IMR-90 (cell line): ENCODE data around the gene PDXDC1. TPM values are rescaled to one million over a fixed set of nuclear protein-coding genes. Genes with fewer than 3 reads are reported as not detected.
"Not testable (repeated sequence)": the region's sequence is repeated elsewhere in the genome, so short reads cannot be mapped to it uniquely, and the experiment has no call there.

Source experiments
- ATAC-seq: fragments of 200-7000 bp; cut with Tn5 transposase; 2 replicates; pipeline ENCODE4 v1.9.1; 2020; ENCODE audit warnings: low read depth, mild to moderate bottlenecking, moderate library complexity
- BruUV-seq: library from RNA; stranded (reverse); fragments of 400-500 nt; replicated peaks from 2 replicates; lab custom pipeline; 2021; lab: Mats Ljungman, UMichigan
- CTCF ChIA-PET: fragments of 300-600 bp; formaldehyde crosslinking; extraction: SDS; loops from one replicate; lab custom pipeline; 2021; ENCODE audit warnings: antibody characterized with exemption; lab: Yijun Ruan, JAX
- POLR2A ChIA-PET: fragments of 300-600 bp; sonication (Branson Sonifier 250); formaldehyde crosslinking; loops from one replicate; lab custom pipeline; 2022; ENCODE audit warnings: antibody characterized with exemption; ENCODE audit not compliant: unreplicated experiment; lab: Charles Lee
- DNase-seq: peaks from one replicate; pipeline ENCODE4 v3.0.0; 2013
- H2AFZ ChIP-seq: replicated peaks from 2 replicates; pipeline ENCODE3; 2013; ENCODE audit warnings: low read length, mild to moderate bottlenecking; ENCODE audit not compliant: poor library complexity
- H2AK5ac ChIP-seq: 2 replicates; pipeline ENCODE4 v1.6.1; 2013; ENCODE audit warnings: low read depth, low read length, inconsistent platforms
- H2AK9ac ChIP-seq: replicated peaks from 2 replicates; pipeline ENCODE3; 2013; ENCODE audit warnings: mild to moderate bottlenecking, low read depth, low read length, moderate library complexity; ENCODE audit not compliant: poor library complexity
- H2BK120ac ChIP-seq: 2 replicates; pipeline ENCODE4 v1.6.1; 2013; ENCODE audit warnings: low read depth, low read length, inconsistent platforms
- H2BK15ac ChIP-seq: 3 replicates; pipeline ENCODE4 v1.6.1; 2013; ENCODE audit warnings: low read depth, low read length, inconsistent platforms
- H2BK20ac ChIP-seq: 2 replicates; pipeline ENCODE4 v1.6.1; 2013; ENCODE audit warnings: low read depth, mild to moderate bottlenecking, inconsistent platforms, low read length, moderate library complexity
- H2BK5ac ChIP-seq: 2 replicates; pipeline ENCODE4 v1.6.1; 2013; ENCODE audit warnings: mild to moderate bottlenecking, low read depth, low read length, inconsistent platforms; ENCODE audit not compliant: poor library complexity, severe bottlenecking
- H3K14ac ChIP-seq: replicated peaks from 2 replicates; pipeline ENCODE4 v1.6.1; 2013; ENCODE audit warnings: low read depth, low read length, inconsistent platforms
- H3K18ac ChIP-seq: 2 replicates; pipeline ENCODE4 v1.6.1; 2013; ENCODE audit warnings: low read depth, low read length, control low read depth
- H3K23ac ChIP-seq: 2 replicates; pipeline ENCODE4 v1.6.1; 2013; ENCODE audit warnings: low read depth, low read length, inconsistent platforms
- H3K27ac ChIP-seq: 2 replicates; pipeline ENCODE4 v1.5.1; 2013; ENCODE audit warnings: mild to moderate bottlenecking, control low read depth, low read length; ENCODE audit not compliant: insufficient read depth
- H3K27me3 ChIP-seq: 2 replicates; pipeline ENCODE4 v1.6.1; 2013; ENCODE audit warnings: low read length; ENCODE audit not compliant: control insufficient read depth, insufficient read depth
- H3K36me3 ChIP-seq: 2 replicates; pipeline ENCODE4 v1.6.1; 2013; ENCODE audit warnings: low read length, mixed read lengths; ENCODE audit not compliant: control insufficient read depth, insufficient read depth
- H3K4ac ChIP-seq: 2 replicates; pipeline ENCODE4 v1.6.1; 2013; ENCODE audit warnings: low read depth, low read length, inconsistent platforms
- H3K4me1 ChIP-seq: 2 replicates; pipeline ENCODE4 v1.6.1; 2013; ENCODE audit warnings: low read length, mixed read lengths; ENCODE audit not compliant: control insufficient read depth, insufficient read depth
- H3K4me2 ChIP-seq: 2 replicates; pipeline ENCODE4 v1.6.1; 2013; ENCODE audit warnings: low read depth, mild to moderate bottlenecking, control low read depth, low read length, moderate library complexity
- H3K4me3 ChIP-seq: 2 replicates; pipeline ENCODE4 v1.5.1; 2013; ENCODE audit warnings: low read depth, mild to moderate bottlenecking, control low read depth, low read length, moderate library complexity; ENCODE audit not compliant: insufficient read depth
- H3K56ac ChIP-seq: 2 replicates; pipeline ENCODE4 v1.6.1; 2013; ENCODE audit warnings: low read length, inconsistent platforms; ENCODE audit not compliant: insufficient read depth; ENCODE audit errors: extremely low read depth
- H3K79me1 ChIP-seq, 2 experiments: 2 replicates each; pipeline ENCODE4 v1.6.1; 2013; ENCODE audit warnings: low read length in 2 of 2, inconsistent platforms in 1 of 2, low read depth in 1 of 2
- H3K9ac ChIP-seq: 2 replicates; pipeline ENCODE4 v1.6.1; 2013; ENCODE audit warnings: low read depth, low read length, control low read depth
- H3K9me1 ChIP-seq: 2 replicates; pipeline ENCODE4 v1.6.1; 2013; ENCODE audit warnings: low read length, inconsistent platforms; ENCODE audit not compliant: insufficient read depth
- H3K9me3 ChIP-seq: 2 replicates; pipeline ENCODE4 v1.6.1; 2013; ENCODE audit warnings: low read length; ENCODE audit not compliant: control insufficient read depth, insufficient read depth
- H4K20me1 ChIP-seq: 2 replicates; pipeline ENCODE4 v1.6.1; 2013; ENCODE audit warnings: low read length, inconsistent platforms; ENCODE audit not compliant: insufficient read depth
- H4K5ac ChIP-seq: 2 replicates; pipeline ENCODE4 v1.6.1; 2013; ENCODE audit warnings: mild to moderate bottlenecking, low read depth, low read length, control low read depth
- H4K8ac ChIP-seq, 2 experiments: 2 replicates each; pipeline ENCODE4 v1.6.1; 2013; ENCODE audit warnings: low read depth in 2 of 2, low read length in 2 of 2, control low read depth in 1 of 2, inconsistent platforms in 1 of 2
- H4K91ac ChIP-seq: 2 replicates; pipeline ENCODE4 v1.6.1; 2013; ENCODE audit warnings: low read depth, low read length, inconsistent platforms; ENCODE audit not compliant: insufficient read depth
- WGBS, 2 experiments: methylation state at CpG; one replicate each; pipeline versions ENCODE4 v1.1.5 to v1.1.7; 2013; ENCODE audit warnings: missing lambda C conversion rate in 2 of 2; ENCODE audit not compliant: insufficient read length in 1 of 2; ENCODE audit errors: extremely low coverage in 2 of 2; 5-methylcytosine and 5-hydroxymethylcytosine counted together
- dilution Hi-C: fragments of 300-500 bp; cut with HindIII; formaldehyde crosslinking; loops from one replicate; pipeline ENCODE4 v1.14.3; 2018; ENCODE audit warnings: low sequenced_read_pairs; ENCODE audit not compliant: unreplicated experiment
- in situ Hi-C: fragments of 300-500 bp; cut with MboI; formaldehyde crosslinking; loops from 3 replicates; pipeline ENCODE4 v1.14.3; 2019; ENCODE audit warnings: low sequenced_read_pairs, inconsistent platforms, mixed read lengths
- intact Hi-C: fragments of 100-400 bp; cut with micrococcal nuclease; formaldehyde crosslinking; loops from 2 replicates; pipeline ENCODE4 v1.10.0; 2022
- polyA plus RNA-seq, 3 experiments: library from polyadenylated mRNA; depleted of rRNA; stranded (reverse); fragments of >200 nt; gene quantifications; 2 replicates each; pipeline ENCODE4 v1.2.3, GENCODE V29; 2012; ENCODE audit warnings: low replicate concordance in 1 of 3
- total RNA-seq: library from RNA; depleted of rRNA; stranded (reverse); fragments of >200 nt; gene quantifications from 2 replicates; pipeline ENCODE4 v1.2.3, GENCODE V29; 2012

The PDXDC1 gene
- total and polyA plus RNA-seq, 2 of the 4 experiments (the other 2 are of a cell fraction), result 68.7 to 117 TPM

GRCh38 chr16:14975418-14976194 is 780 bp downstream of the PDXDC1 start:
- Histone ChIP-seq H3K4me3 (peak overlapping the region; percentile 97), H3K79me1 (peaks cover 9 to 42% of the 10 kb centered on the region in 2 experiments; a peak in 3 of 4 replicates), H2BK5ac (peak overlapping the region; percentile 95), H4K5ac (peak overlapping the region; percentile 64; the same call in 1 of the 2 replicates), H2AK5ac (peak overlapping the region; percentile 89), H2AK9ac (peak overlapping the region; percentile 82), H4K91ac (peak overlapping the region; percentile 88; the same call in 1 of the 2 replicates), H3K9ac (peak overlapping the region; percentile 94), H3K4me2 (peak overlapping the region; percentile 100), H2AFZ (peak overlapping the region; percentile 87), H3K56ac (peak overlapping the region; percentile 48), H4K20me1 (peaks cover 47% of the 10 kb centered on the region), H4K8ac (peak overlapping the region; percentile 84 to 85; a peak in 2 of 4 replicates), H3K27ac (peak overlapping the region; percentile 95), H3K14ac (peak overlapping the region; percentile 95), H3K23ac (peak overlapping the region; percentile 96), H3K4ac (peak overlapping the region; percentile 89)
- in situ Hi-C loops, intact Hi-C loops, H3K9me3 ChIP-seq, H3K9me1 ChIP-seq, H3K36me3 ChIP-seq, DNase-seq, BruUV-seq, dilution Hi-C loops, H2BK120ac ChIP-seq, H2BK20ac ChIP-seq, H3K4me1 ChIP-seq, CTCF ChIA-PET, H2BK15ac ChIP-seq, H3K18ac ChIP-seq, H3K27me3 ChIP-seq: not testable (repeated sequence)
- ATAC-seq, result peak; percentile 15
- 11% methylated on average over 4 of the region's 47 CpGs; no CpG with 5 or more reads in 1 of the 2 experiments for WGBS, 2 experiments
- POLR2A ChIA-PET, result interaction anchor here (0.6 kb wide), 1 partner anchor 9 kb away, joined by 6 read pairs; no protein-coding TSS in a partner anchor

- POLR2A ChIA-PET, CTCF ChIA-PET, H3K9me1 ChIP-seq, H3K27ac ChIP-seq, H3K4ac ChIP-seq, H3K9ac ChIP-seq, H2BK5ac ChIP-seq, dilution Hi-C loops, H2AK5ac ChIP-seq, BruUV-seq, H3K23ac ChIP-seq, H3K18ac ChIP-seq, H2AK9ac ChIP-seq, in situ Hi-C loops, intact Hi-C loops, H3K56ac ChIP-seq, DNase-seq, H2BK15ac ChIP-seq, ATAC-seq, H3K27me3 ChIP-seq, H3K36me3 ChIP-seq, H2BK120ac ChIP-seq, H3K4me1 ChIP-seq, H2BK20ac ChIP-seq, H3K9me3 ChIP-seq, H4K91ac ChIP-seq, H2AFZ ChIP-seq, H4K5ac ChIP-seq, H4K8ac ChIP-seq, H3K4me3 ChIP-seq, H3K14ac ChIP-seq, H3K4me2 ChIP-seq: not testable (repeated sequence)
- Histone ChIP-seq H3K79me1 (peaks cover 9 to 53% of the 10 kb centered on the region in 2 experiments; a peak in 3 of 4 replicates), H4K20me1 (peaks cover 60% of the 10 kb centered on the region)
- WGBS, 2 experiments, result 84% methylated on average over 5 of the region's 16 CpGs; no CpG with 5 or more reads in 1 of the 2 experiments
Observed at GRCh38 chr16:14976971-14977736, 2.3 kb downstream of the PDXDC1 start.
